Measurements from ENCODE around the gene WDR13.
"Not testable (repeated sequence)": the region's sequence is repeated elsewhere in the genome, so short reads cannot be mapped to it uniquely, and the experiment has no call there.

WDR13 gene

GRCh38 chrX:48597353-48598264 is at the start of gene WDR13:
Gene WDR13, plus strand, starts transcription at chrX:48597492. Its CDS starts 505 bp downstream, at chrX:48597997.
- peak; percentile 75 to 80 (median 79) for DNase-seq (ENCODE audit: low read depth in 3 of 3)

- DNase-seq (ENCODE audit: low read depth in 3 of 3), result no peak
Observed at GRCh38 chrX:48548871-48549270, 48.4 kb upstream of the WDR13 start.

GRCh38 chrX:48555731-48556325 is 41.5 kb upstream of the WDR13 start:
- DNase-seq (ENCODE audit: low read depth in 3 of 3), result not testable (repeated sequence)

- DNase-seq (ENCODE audit: low read depth in 3 of 3), result no peak
Observed at GRCh38 chrX:48558271-48558670, 39.0 kb upstream of the WDR13 start.

- no peak for DNase-seq (ENCODE audit: low read depth in 3 of 3)
Observed at GRCh38 chrX:48559636-48560035, 37.7 kb upstream of the WDR13 start.

- no peak for DNase-seq (ENCODE audit: low read depth in 3 of 3)
Observed at GRCh38 chrX:48560056-48560455, 37.2 kb upstream of the WDR13 start.

GRCh38 chrX:48560681-48561080 is 36.6 kb upstream of the WDR13 start:
- no peak for DNase-seq (ENCODE audit: low read depth in 3 of 3)

- no peak for DNase-seq (ENCODE audit: low read depth in 3 of 3)
Observed at GRCh38 chrX:48569958-48570357, 27.3 kb upstream of the WDR13 start.

- no peak for DNase-seq (ENCODE audit: low read depth in 3 of 3)
Observed at GRCh38 chrX:48573690-48574269, 23.5 kb upstream of the WDR13 start.

- peak; percentile 73 to 87 (median 82) for DNase-seq (ENCODE audit: low read depth in 3 of 3)
Observed at GRCh38 chrX:48574270-48575266, 22.7 kb upstream of the WDR13 start, which contains the start of gene RBM3. Gene RBM3, plus strand, starts transcription at chrX:48574484. Its CDS starts 697 bp downstream, at chrX:48575181.

- DNase-seq (ENCODE audit: low read depth in 3 of 3), result no peak
Observed at GRCh38 chrX:48575642-48576041, 21.6 kb upstream of the WDR13 start.

- DNase-seq (ENCODE audit: low read depth in 3 of 3), result no peak
Observed at GRCh38 chrX:48576108-48576507, 21.2 kb upstream of the WDR13 start.

- DNase-seq (ENCODE audit: low read depth in 3 of 3), result no peak
Observed at GRCh38 chrX:48578661-48579128, 18.6 kb upstream of the WDR13 start.

GRCh38 chrX:48579259-48579658 is 18.0 kb upstream of the WDR13 start:
- DNase-seq (ENCODE audit: low read depth in 3 of 3), result no peak

- DNase-seq (ENCODE audit: low read depth in 3 of 3), result no peak
Observed at GRCh38 chrX:48580662-48581061, 16.6 kb upstream of the WDR13 start.

GRCh38 chrX:48584698-48585097 is 12.6 kb upstream of the WDR13 start:
- no peak for DNase-seq (ENCODE audit: low read depth in 3 of 3)

- no peak for DNase-seq (ENCODE audit: low read depth in 3 of 3)
Observed at GRCh38 chrX:48589482-48590162, 7.7 kb upstream of the WDR13 start.

- no peak for DNase-seq (ENCODE audit: low read depth in 3 of 3)
Observed at GRCh38 chrX:48590203-48591103, 6.8 kb upstream of the WDR13 start.

GRCh38 chrX:48591255-48591791 is 6.0 kb upstream of the WDR13 start:
- DNase-seq (ENCODE audit: low read depth in 3 of 3), result no peak

Measured in stimulated activated CD4-positive, alpha-beta T cell treated with anti-CD3 and anti-CD28 coated beads, TNF-alpha, amount 100 ng/mL, for 48 hours (primary cell).